ENCODE measurements around the gene PKDCC.

Gene PKDCC

GRCh38 chr2:42053791-42054701 is 6.2 kb downstream of the PKDCC start:
- H3K4me3 ChIP-seq (ENCODE audit: low read depth, low read length): no peak overlapping the region
- TF ChIP-seq CTCF (IDR thresholded peaks at IDR 0.05; ENCODE audit: insufficient read depth, low read depth, low read length, missing control alignments): no peak
- DNase-seq (ENCODE audit: low read depth): no peak

- no peak for TF ChIP-seq CTCF (IDR thresholded peaks at IDR 0.05; ENCODE audit: insufficient read depth, low read depth, low read length, missing control alignments)
- no peak for DNase-seq (ENCODE audit: low read depth)
- H3K4me3 ChIP-seq (ENCODE audit: low read depth, low read length): no peak overlapping the region
These were observed 7.1 kb downstream of the PKDCC start for GRCh38 chr2:42054714-42055430.

GRCh38 chr2:42055573-42056514 is 8.0 kb downstream of the PKDCC start:
- no peak for TF ChIP-seq CTCF (IDR thresholded peaks at IDR 0.05; ENCODE audit: insufficient read depth, low read depth, low read length, missing control alignments)
- H3K4me3 ChIP-seq (ENCODE audit: low read depth, low read length): no peak overlapping the region
- no peak for DNase-seq (ENCODE audit: low read depth)

GRCh38 chr2:42057159-42057901 is 9.5 kb downstream of the PKDCC start:
- H3K4me3 ChIP-seq (ENCODE audit: low read depth, low read length): no peak overlapping the region
- TF ChIP-seq CTCF (IDR thresholded peaks at IDR 0.05; ENCODE audit: insufficient read depth, low read depth, low read length, missing control alignments): no peak
- no peak for DNase-seq (ENCODE audit: low read depth)

- no peak for TF ChIP-seq CTCF (IDR thresholded peaks at IDR 0.05; ENCODE audit: insufficient read depth, low read depth, low read length, missing control alignments)
- no peak for DNase-seq (ENCODE audit: low read depth)
- H3K4me3 ChIP-seq (ENCODE audit: low read depth, low read length): no peak overlapping the region
These were observed 10.2 kb downstream of the PKDCC start for GRCh38 chr2:42057902-42058450.
